Peyer's patch (tissue), 4 donors: ENCODE measurements around the gene CEND1. TPM values are rescaled to one million over a fixed set of nuclear protein-coding genes. Genes with fewer than 3 reads are reported as not detected.
A peak's percentile ranks its signal among the peaks of the same experiment; 100 is the strongest.

Experiments used
- DNase-seq, 3 donors: peaks; one replicate each; pipeline ENCODE4 v3.0.0-alpha.2; 2017 to 2019
- H3K27ac ChIP-seq, 4 donors: fragments of 200-600 bp; sonication (generic); one replicate each; pipeline ENCODE4 v1.5.1; 2016 to 2019
- H3K27me3 ChIP-seq, 2 donors: fragments of 200-600 bp; sonication (generic); one replicate each; pipeline ENCODE4 v1.5.1; 2019
- H3K36me3 ChIP-seq, 3 donors: fragments of 200-600 bp; sonication (generic); one replicate each; pipeline ENCODE4 v1.5.1; 2016 to 2019
- H3K4me1 ChIP-seq, 4 donors: fragments of 200-600 bp; sonication (generic); one replicate each; pipeline ENCODE4 v1.5.1; 2016 to 2019
- H3K4me3 ChIP-seq, 4 donors: fragments of 200-600 bp; sonication (generic); 1 replicate in 3 of 4; 2 replicates in 1 of 4; pipeline ENCODE4 v1.5.1; 2016 to 2019; ENCODE audit warnings: mild to moderate bottlenecking in 1 of 4
- H3K9me3 ChIP-seq, 4 donors: fragments of 200-600 bp; sonication (generic); one replicate each; pipeline ENCODE4 v1.5.1; 2016 to 2019; ENCODE audit warnings: mild to moderate bottlenecking in 1 of 4
- CTCF ChIP-seq, 6 experiments: fragments of 450-650 bp in 4 of 6; fragments of 200-600 bp in 2 of 6; sonication (generic) in 1 of 6; IDR thresholded peaks; one replicate each; pipeline ENCODE4 v1.5.1; 2017 to 2019; ENCODE audit warnings: antibody characterized with exemption in 6 of 6, mild to moderate bottlenecking in 3 of 6, moderate library complexity in 1 of 6
- POLR2A ChIP-seq, 2 donors: fragments of 450-650 bp; IDR thresholded peaks; one replicate each; pipeline ENCODE4 v1.5.1; 2017; ENCODE audit warnings: antibody characterized with exemption in 2 of 2, mild to moderate bottlenecking in 2 of 2, moderate library complexity in 2 of 2
- total RNA-seq, 4 donors: library from RNA; depleted of rRNA; stranded (reverse); fragments of >200 nt; gene quantifications; one replicate each; pipeline ENCODE4 v1.1.0, GENCODE V29; 2016

Gene CEND1
- total RNA-seq, 4 donors from 2014 or later = not detected

DNA sequence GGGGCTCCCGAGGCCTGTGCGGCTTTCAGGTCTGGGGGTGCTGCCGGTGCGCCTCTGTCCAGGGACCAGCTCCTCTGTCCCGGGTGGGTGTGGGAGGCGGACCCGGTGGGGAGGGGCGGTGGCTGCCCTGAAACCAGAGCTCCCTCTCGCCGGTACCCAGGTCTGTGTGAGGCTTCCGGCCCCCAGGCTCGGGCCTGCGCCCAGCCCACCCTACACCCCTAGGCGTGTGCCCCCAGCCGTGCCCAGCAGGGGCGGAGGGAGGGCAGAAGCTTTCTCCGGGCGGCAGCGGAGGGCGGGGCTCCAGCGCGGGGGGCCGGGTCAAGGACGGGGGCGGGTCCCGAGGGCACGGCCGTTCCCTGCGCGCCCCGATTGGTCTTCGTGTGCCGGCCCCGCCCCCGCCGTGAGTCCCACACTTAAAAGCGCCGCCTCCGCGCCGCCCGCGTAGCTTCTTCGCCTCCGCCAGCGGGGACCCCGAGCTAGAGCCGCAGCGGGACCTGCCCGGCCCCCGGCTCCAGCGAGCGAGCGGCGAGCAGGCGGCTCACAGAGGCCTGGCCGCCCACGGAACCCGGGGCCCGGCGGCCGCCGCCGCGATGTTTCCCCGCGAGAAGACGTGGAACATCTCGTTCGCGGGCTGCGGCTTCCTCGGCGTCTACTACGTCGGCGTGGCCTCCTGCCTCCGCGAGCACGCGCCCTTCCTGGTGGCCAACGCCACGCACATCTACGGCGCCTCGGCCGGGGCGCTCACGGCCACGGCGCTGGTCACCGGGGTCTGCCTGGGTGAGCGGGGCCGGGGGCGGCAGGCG is 29.4 kb upstream of the CEND1 start:
- peak; percentile 94 to 97 (median 95) for DNase-seq

GRCh38 chr11:818396-819128 is 28.7 kb upstream of the CEND1 start, which contains the start of gene PNPLA2:
TSS of gene PNPLA2 (plus strand) at chr11:818914. CDS start at chr11:819719, 805 bp downstream.
- Histone ChIP-seq H3K4me3 (peak within 1 kb of the TSS; percentile 75 to 97 (median 80)), H3K27me3 (no peaks in the 10 kb centered on the region), H3K4me1 (peaks cover 5 to 29% (median 18%) of the 10 kb centered on the region in 4 donors), H3K9me3 (no peaks in the 10 kb centered on the region), H3K36me3 (peaks cover 0 to 19% (median 0%) of the 10 kb centered on the region in 3 donors), H3K27ac (peak within 1 kb of the TSS; percentile 96 to 98 (median 96))
- peak; percentile 85 to 88 for TF ChIP-seq POLR2A (IDR thresholded peaks at IDR 0.05)
- no peak for TF ChIP-seq CTCF (IDR thresholded peaks at IDR 0.05)
- peak in 2 of 3 donors; percentile 79 to 86 for DNase-seq

More for the DNA sequence above, 29.4 kb upstream of the CEND1 start:
- Histone ChIP-seq H3K9me3 (no peaks in the 10 kb centered on the region), H3K36me3 (peaks cover 0 to 25% (median 0%) of the 10 kb centered on the region in 3 donors), H3K27ac (peak overlapping the region; percentile 96 to 98 (median 96)), H3K4me1 (peaks cover 5 to 29% (median 18%) of the 10 kb centered on the region in 4 donors), H3K4me3 (peak overlapping the region; percentile 75 to 97 (median 80)), H3K27me3 (no peaks in the 10 kb centered on the region)
- TF ChIP-seq POLR2A (IDR thresholded peaks at IDR 0.05) (peak; percentile 89 to 92), CTCF (IDR thresholded peaks at IDR 0.05) (peak in 4 of 6 experiments; percentile 24 to 47 (median 42))

- Histone ChIP-seq H3K9me3 (no peaks in the 10 kb centered on the region), H3K27ac (no peak overlapping the region), H3K36me3 (peaks cover 0 to 24% (median 0%) of the 10 kb centered on the region in 3 donors), H3K27me3 (no peaks in the 10 kb centered on the region), H3K4me3 (no peak overlapping the region), H3K4me1 (peaks cover 6 to 20% (median 16%) of the 10 kb centered on the region in 4 donors)
- DNase-seq = no peak
- TF ChIP-seq CTCF (IDR thresholded peaks at IDR 0.05) (no peak), POLR2A (IDR thresholded peaks at IDR 0.05) (no peak)
Observed at GRCh38 chr11:816433-816779, 26.5 kb upstream of the CEND1 start.

GRCh38 chr11:815675-816432 is 26.0 kb upstream of the CEND1 start:
- H3K9me3 ChIP-seq = no peaks in the 10 kb centered on the region
- no peak for DNase-seq
- H3K27ac ChIP-seq = no peak overlapping the region
- H3K4me1 ChIP-seq = peaks cover 10 to 20% (median 15%) of the 10 kb centered on the region in 4 donors
- no peak overlapping the region for H3K4me3 ChIP-seq
- peaks cover 0 to 26% (median 0%) of the 10 kb centered on the region in 3 donors for H3K36me3 ChIP-seq
- TF ChIP-seq CTCF (IDR thresholded peaks at IDR 0.05) = no peak
- H3K27me3 ChIP-seq = no peaks in the 10 kb centered on the region

- Histone ChIP-seq H3K9me3 (no peaks in the 10 kb centered on the region), H3K36me3 (peaks cover 0 to 26% (median 0%) of the 10 kb centered on the region in 3 donors), H3K4me1 (peaks cover 7 to 17% (median 11%) of the 10 kb centered on the region in 4 donors), H3K27ac (no peak overlapping the region), H3K27me3 (no peaks in the 10 kb centered on the region), H3K4me3 (no peak overlapping the region)
- no peak for DNase-seq
- TF ChIP-seq CTCF (IDR thresholded peaks at IDR 0.05) = no peak
- no peak for TF ChIP-seq POLR2A (IDR thresholded peaks at IDR 0.05)
Observed at GRCh38 chr11:813456-814096, 23.7 kb upstream of the CEND1 start.
